RWPE1 (cell line): ENCODE measurements around the gene FAM222A.

Experiments used
- CTCF ChIA-PET: fragments of 350-600 bp; sonication (Branson Sonifier 250); formaldehyde crosslinking; extraction: SDS; loops from one replicate; lab custom pipeline; 2021; lab: Yijun Ruan, JAX
- POLR2A ChIA-PET: fragments of 400-600 bp; formaldehyde crosslinking; extraction: SDS; loops from one replicate; lab custom pipeline; 2020; ENCODE audit warnings: antibody characterized with exemption; ENCODE audit not compliant: low non-redundant PET; lab: Yijun Ruan, JAX
- DNase-seq: peaks from one replicate; pipeline ENCODE4 v3.0.0; 2012; ENCODE audit warnings: low spot score
- H3K27ac ChIP-seq: fragments of 450-650 bp; 2 replicates; pipeline ENCODE4 v1.5.1; 2017
- TF ChIP-seq, protein P1 (sequence below): fragments of 450-650 bp; conservative IDR thresholded peaks from 2 replicates; pipeline ENCODE4 v1.5.1; 2017; ENCODE audit warnings: low read depth, mild to moderate bottlenecking

The FAM222A gene

DNA sequence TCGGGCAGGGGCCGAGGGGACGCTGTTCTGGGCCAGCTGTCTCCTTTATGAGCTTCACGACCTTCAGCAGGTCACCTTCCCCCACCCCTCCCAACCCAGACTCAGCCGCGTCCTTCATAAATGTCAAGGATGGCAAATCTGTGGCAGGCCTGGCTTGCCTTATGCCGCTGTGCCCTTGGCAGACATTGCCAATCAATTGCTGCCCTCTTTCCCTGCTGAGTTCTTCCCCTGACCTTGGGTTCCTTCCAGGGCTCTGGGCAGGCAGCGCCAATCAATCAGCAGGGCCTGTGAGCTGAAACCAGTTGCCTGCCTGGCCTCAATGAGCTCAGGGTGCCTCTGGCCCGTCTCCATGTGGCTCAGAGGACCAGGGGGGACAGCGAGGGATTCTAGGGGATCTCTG lies 7.7 kb downstream of the FAM222A start:
- DNase-seq, result no peak

DNA sequence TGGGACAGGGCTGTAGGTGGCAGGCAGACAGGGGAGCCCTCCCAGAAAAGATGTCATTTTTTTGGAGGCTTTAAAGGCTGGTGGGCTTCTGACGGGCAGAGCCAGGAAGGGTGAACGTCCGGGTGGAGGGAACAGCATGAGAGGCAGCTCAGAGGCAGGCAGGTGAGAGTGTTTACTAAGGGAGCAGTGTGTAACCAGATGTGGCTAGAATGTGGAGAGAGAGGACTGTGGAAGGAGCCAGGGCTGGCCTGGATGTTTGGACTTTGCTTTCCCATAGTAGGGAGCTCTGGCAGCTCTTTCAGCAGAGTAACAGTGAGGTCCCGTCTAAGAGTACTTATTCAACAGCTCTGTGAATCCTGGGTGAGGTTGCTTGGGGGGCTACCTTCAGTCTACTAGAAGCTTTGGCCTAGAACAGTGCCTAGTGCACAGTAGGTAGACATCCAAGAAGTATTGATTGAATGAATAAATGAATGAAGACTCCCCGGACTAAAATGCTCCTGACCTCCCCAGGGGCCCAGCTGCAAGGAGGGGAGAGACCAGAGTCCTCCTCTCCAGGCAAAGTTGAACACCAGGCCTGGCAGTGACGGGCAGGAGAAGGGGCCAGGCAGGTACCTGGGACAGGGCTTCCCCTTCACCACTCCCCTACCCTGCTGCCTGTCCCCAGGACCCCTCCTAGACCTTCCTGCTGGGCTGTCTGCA lies 8.5 kb downstream of the FAM222A start:
- H3K27ac ChIP-seq, result no peak overlapping the region
- no peak for DNase-seq
- POLR2A ChIA-PET, result no interaction called here
- TF ChIP-seq, protein P1, sequence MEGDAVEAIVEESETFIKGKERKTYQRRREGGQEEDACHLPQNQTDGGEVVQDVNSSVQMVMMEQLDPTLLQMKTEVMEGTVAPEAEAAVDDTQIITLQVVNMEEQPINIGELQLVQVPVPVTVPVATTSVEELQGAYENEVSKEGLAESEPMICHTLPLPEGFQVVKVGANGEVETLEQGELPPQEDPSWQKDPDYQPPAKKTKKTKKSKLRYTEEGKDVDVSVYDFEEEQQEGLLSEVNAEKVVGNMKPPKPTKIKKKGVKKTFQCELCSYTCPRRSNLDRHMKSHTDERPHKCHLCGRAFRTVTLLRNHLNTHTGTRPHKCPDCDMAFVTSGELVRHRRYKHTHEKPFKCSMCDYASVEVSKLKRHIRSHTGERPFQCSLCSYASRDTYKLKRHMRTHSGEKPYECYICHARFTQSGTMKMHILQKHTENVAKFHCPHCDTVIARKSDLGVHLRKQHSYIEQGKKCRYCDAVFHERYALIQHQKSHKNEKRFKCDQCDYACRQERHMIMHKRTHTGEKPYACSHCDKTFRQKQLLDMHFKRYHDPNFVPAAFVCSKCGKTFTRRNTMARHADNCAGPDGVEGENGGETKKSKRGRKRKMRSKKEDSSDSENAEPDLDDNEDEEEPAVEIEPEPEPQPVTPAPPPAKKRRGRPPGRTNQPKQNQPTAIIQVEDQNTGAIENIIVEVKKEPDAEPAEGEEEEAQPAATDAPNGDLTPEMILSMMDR, result no peak
- CTCF ChIA-PET, result no interaction called here

More for the DNA sequence above, 7.7 kb downstream of the FAM222A start:
- H3K27ac ChIP-seq, result no peak overlapping the region
- POLR2A ChIA-PET, result no interaction called here
- TF ChIP-seq, protein P1, result no peak
- CTCF ChIA-PET, result no interaction called here

DNA sequence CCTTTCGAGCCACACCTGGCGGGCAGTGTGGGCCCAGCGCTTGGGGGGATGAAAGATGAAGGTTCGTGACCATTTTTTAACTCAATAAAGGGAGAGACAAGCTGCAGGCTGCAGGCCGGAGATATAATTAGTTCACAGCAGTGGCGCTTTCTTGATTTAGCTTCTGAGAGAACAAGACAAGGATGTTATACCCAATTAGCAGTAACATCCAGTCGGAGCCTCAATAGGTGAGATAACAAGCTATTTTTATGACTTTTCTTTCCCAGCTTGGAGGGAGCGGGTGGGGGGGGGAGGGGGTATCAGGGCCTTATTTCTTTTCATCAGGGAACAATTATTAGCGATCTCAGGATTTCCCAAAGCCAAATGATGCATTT lies 9.1 kb downstream of the FAM222A start:
- CTCF ChIA-PET, result no interaction called here
- no peak overlapping the region for H3K27ac ChIP-seq
- POLR2A ChIA-PET, result no interaction called here

DNA sequence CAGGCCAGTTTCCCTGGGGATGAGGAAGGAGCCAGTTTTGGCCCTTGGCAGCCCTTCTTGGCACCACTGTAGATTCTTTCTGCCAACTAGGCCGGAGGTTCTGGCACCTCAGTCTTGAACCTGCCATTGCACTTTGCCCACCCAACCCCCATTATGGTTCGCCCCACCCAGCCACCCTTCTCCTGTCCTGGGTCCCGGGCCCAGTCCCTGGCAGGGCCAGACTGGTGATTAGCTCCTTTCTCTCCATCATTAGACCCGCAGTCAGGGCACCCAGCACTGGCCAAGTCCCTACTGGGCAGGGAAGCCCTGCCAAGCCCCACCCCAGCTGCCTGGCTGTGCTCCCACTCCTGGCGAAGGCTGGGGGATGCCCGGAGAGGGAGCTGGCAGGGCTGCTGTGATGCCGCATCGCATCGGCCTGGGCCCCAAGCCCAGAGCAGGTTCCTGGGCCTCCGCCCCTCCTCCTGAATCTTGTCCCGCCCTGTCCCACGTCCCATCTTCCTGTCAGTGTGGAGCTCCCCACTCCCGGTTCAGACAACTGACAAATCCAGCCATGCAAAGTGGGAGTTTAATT lies 9.8 kb downstream of the FAM222A start:
- POLR2A ChIA-PET, result no interaction called here
- CTCF ChIA-PET, result interaction anchor here (0.7 kb wide), 2 partner anchors 11 to 201 kb away, joined by 3 read pairs; no protein-coding TSS in a partner anchor

More for the DNA sequence above, 9.1 kb downstream of the FAM222A start:
- no peak for DNase-seq
- TF ChIP-seq, protein P1, result no peak

DNA sequence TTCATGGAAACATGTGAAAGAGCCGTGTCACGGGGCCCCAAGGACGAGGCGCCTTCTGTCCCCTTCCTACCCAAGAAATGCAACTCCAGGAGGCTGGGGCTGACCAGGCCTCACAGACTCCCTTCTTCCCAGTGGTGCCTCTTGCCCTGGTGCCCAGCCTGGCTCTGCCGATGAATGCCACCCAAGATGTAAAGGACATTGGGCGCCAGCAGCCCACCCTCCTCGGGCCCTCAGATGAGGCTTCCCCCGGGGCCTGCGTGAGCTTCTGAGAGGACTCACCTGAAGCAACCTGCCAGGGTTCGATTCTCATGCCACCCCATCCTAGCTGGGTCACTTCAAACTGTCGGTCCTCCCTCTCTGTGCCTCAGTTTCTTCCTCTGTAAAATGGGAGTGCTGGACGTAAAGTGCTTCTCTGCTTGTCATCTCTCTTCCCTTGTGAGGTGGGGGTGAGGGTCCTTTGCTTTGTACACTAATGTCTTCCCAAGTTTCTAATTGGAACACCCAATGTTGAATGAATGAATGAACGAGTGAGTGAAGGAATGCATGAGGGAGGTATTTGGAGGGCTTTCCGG lies 10.8 kb downstream of the FAM222A start:
- no peak for DNase-seq
- POLR2A ChIA-PET, result no interaction called here

More for the DNA sequence above, 9.8 kb downstream of the FAM222A start:
- peak overlapping the region; percentile 10; the same call in 1 of the 2 replicates for H3K27ac ChIP-seq
- TF ChIP-seq, protein P1, result no peak
- DNase-seq, result no peak

More for the DNA sequence above, 10.8 kb downstream of the FAM222A start:
- TF ChIP-seq, protein P1, result no peak
- CTCF ChIA-PET, result interaction anchor here (0.7 kb wide), 1 partner anchor 202 kb away, joined by 3 read pairs; no protein-coding TSS in a partner anchor
- H3K27ac ChIP-seq, result no peak overlapping the region
